CD4-positive, alpha-beta T cell (primary cell): ENCODE measurements around the gene GDF2. TPM values are rescaled to one million over a fixed set of nuclear protein-coding genes. Genes with fewer than 3 reads are reported as not detected.

Experiments
- ATAC-seq: fragments of 200-7000 bp; cut with Tn5 transposase; one replicate; pipeline ENCODE4 v1.10.0; 2022; ENCODE audit warnings: mild to moderate bottlenecking; ENCODE audit not compliant: poor library complexity
- CTCF ChIA-PET: fragments of 350-600 bp; sonication (Branson Sonifier 250); formaldehyde crosslinking; loops from one replicate; lab custom pipeline; 2021; ENCODE audit warnings: antibody characterized with exemption, inconsistent platforms; lab: Charles Lee
- POLR2A ChIA-PET: fragments of 350-600 bp; sonication (Branson Sonifier 250); formaldehyde crosslinking; loops from one replicate; lab custom pipeline; 2021; ENCODE audit warnings: antibody characterized with exemption, inconsistent platforms; lab: Charles Lee
- DNase-seq, 14 experiments: peaks; one replicate each; pipeline ENCODE4 v3.0.0-alpha.2; 2013 to 2020; ENCODE audit warnings: mixed read lengths in 2 of 14
- H3K27ac ChIP-seq, 2 donors: one replicate each; pipeline versions ENCODE4 v1.5.1 to v1.7.0; 2013; ENCODE audit warnings: low read length in 2 of 2, low read depth in 1 of 2, mild to moderate bottlenecking in 1 of 2
- H3K27me3 ChIP-seq, 2 experiments: 1 replicate in 1 of 2; 2 replicates in 1 of 2; pipeline versions ENCODE4 v1.6.1 to v1.7.0; 2013; ENCODE audit warnings: low read length in 2 of 2, control low read depth in 1 of 2, mild to moderate bottlenecking in 1 of 2, moderate library complexity in 1 of 2; ENCODE audit not compliant: insufficient read depth in 2 of 2, control insufficient read depth in 1 of 2
- H3K36me3 ChIP-seq: one replicate; pipeline ENCODE4 v1.6.1; 2013; ENCODE audit warnings: low read length, control low read depth; ENCODE audit not compliant: insufficient read depth
- H3K4me1 ChIP-seq: one replicate; pipeline ENCODE4 v1.6.1; 2013; ENCODE audit warnings: low read length, control low read depth; ENCODE audit not compliant: insufficient read depth
- H3K4me3 ChIP-seq: one replicate; pipeline ENCODE4 v1.5.1; 2013; ENCODE audit warnings: mild to moderate bottlenecking, low read length, moderate library complexity
- H3K9me3 ChIP-seq, 2 experiments: 1 replicate in 1 of 2; 2 replicates in 1 of 2; pipeline versions ENCODE4 v1.6.1 to v1.7.0; 2013; ENCODE audit warnings: low read length in 2 of 2, mild to moderate bottlenecking in 2 of 2, control low read depth in 1 of 2, moderate library complexity in 1 of 2; ENCODE audit not compliant: control insufficient read depth in 1 of 2, insufficient read depth in 1 of 2
- H3K27ac Mint-ChIP-seq: one replicate; pipeline ENCODE4 v1.8.0; 2020; ENCODE audit warnings: mixed read lengths
- H3K27me3 Mint-ChIP-seq: one replicate; pipeline ENCODE4 v1.8.0; 2021; ENCODE audit warnings: mixed read lengths
- H3K36me3 Mint-ChIP-seq: one replicate; pipeline ENCODE4 v1.8.0; 2021; ENCODE audit warnings: low read depth, mixed read lengths
- H3K4me1 Mint-ChIP-seq: one replicate; pipeline ENCODE4 v1.8.0; 2021; ENCODE audit warnings: low read depth, mixed read lengths
- H3K4me3 Mint-ChIP-seq: one replicate; pipeline ENCODE4 v1.8.0; 2020; ENCODE audit warnings: mild to moderate bottlenecking, mixed read lengths
- H3K9me3 Mint-ChIP-seq: one replicate; pipeline ENCODE4 v1.8.0; 2020; ENCODE audit warnings: mixed read lengths
- intact Hi-C, 2 experiments: fragments of 100-400 bp; cut with DNase I in 1 of 2; cut with micrococcal nuclease in 1 of 2; formaldehyde crosslinking; loops; one replicate each; pipeline versions ENCODE4 v1.15.1 to v1.9.0; 2023 to 2025; cut with DNase I, micrococcal nuclease
- total RNA-seq, 174 experiments: library from RNA in 2 of 174; stranded (reverse) in 2 of 174; gene quantifications; one replicate each; pipeline ENCODE4 v1.2.3 and lab custom pipeline; 2021 to 2026
- TF ChIP-seq, protein P1 (sequence below): fragments of 200-600 bp; IDR thresholded peaks from one replicate; pipeline ENCODE4 v1.8.0; 2022; ENCODE audit warnings: antibody characterized with exemption, mild to moderate bottlenecking

GDF2 gene
- total RNA-seq, 2 experiments from 2014 or later, result not detected

DNA sequence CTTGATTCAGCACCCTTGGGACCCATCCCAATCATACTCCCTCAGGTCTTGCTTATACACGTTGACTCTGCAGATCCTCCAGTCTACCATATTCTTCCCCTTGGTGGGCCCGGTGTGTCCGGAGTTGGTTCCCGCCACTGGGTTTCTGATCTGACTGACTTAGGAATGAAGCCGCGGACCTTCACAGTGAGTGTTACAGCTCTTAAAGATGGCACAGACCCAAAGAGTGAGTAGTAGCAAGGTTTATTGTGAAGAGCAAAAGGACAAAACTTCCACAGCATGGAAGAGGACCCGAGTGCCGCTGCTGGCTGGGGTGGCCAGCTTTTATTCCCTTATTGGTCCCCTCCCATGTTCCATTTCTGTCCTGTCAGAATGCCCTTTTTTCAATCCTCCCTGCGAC lies 28.2 kb upstream of the GDF2 start:
- ChIA-PET POLR2A (no interaction called here), CTCF (interaction anchor here (1.6 kb wide), 1 partner anchor 246 kb away, joined by 3 read pairs; no protein-coding TSS in a partner anchor)
- Mint-ChIP-seq H3K36me3 (no peaks in the 10 kb centered on the region), H3K4me3 (no peak overlapping the region), H3K4me1 (peaks cover under 1% of the 10 kb centered on the region), H3K27ac (no peak overlapping the region), H3K9me3 (no peaks in the 10 kb centered on the region), H3K27me3 (peaks cover under 1% of the 10 kb centered on the region)
- no peak for ATAC-seq
- DNase-seq, result no peak
- Histone ChIP-seq H3K27me3 (no peaks in the 10 kb centered on the region), H3K4me1 (no peaks in the 10 kb centered on the region), H3K9me3 (no peaks in the 10 kb centered on the region), H3K36me3 (no peaks in the 10 kb centered on the region), H3K4me3 (no peak overlapping the region), H3K27ac (no peak overlapping the region)
- TF ChIP-seq, protein P1, sequence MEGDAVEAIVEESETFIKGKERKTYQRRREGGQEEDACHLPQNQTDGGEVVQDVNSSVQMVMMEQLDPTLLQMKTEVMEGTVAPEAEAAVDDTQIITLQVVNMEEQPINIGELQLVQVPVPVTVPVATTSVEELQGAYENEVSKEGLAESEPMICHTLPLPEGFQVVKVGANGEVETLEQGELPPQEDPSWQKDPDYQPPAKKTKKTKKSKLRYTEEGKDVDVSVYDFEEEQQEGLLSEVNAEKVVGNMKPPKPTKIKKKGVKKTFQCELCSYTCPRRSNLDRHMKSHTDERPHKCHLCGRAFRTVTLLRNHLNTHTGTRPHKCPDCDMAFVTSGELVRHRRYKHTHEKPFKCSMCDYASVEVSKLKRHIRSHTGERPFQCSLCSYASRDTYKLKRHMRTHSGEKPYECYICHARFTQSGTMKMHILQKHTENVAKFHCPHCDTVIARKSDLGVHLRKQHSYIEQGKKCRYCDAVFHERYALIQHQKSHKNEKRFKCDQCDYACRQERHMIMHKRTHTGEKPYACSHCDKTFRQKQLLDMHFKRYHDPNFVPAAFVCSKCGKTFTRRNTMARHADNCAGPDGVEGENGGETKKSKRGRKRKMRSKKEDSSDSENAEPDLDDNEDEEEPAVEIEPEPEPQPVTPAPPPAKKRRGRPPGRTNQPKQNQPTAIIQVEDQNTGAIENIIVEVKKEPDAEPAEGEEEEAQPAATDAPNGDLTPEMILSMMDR, result no peak
- intact Hi-C loops, result no loop called here

DNA sequence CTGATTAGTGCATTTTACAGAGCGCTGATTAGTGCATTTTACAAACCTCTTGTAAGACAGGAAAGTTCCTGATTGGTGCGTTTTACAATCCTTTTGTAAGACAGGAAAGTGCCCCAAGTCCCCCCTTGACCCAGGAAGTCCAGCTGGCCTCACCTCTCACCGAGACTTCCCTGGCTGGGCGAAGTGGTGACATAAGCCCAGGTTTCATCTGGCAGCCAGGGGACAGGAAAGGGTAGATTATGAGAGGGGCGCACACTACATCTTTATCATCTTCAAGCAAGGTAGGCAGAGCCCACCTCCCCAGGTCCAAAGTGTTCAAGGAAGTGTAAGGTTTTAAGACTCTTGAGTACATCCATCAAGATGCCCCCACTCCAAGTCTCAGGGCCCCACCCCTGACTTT lies 27.8 kb upstream of the GDF2 start:
- no peak for DNase-seq
- Mint-ChIP-seq H3K36me3 (no peaks in the 10 kb centered on the region), H3K9me3 (no peaks in the 10 kb centered on the region), H3K4me1 (peaks cover 5% of the 10 kb centered on the region), H3K27me3 (peaks cover 5% of the 10 kb centered on the region), H3K4me3 (no peak overlapping the region), H3K27ac (no peak overlapping the region)
- intact Hi-C loops, result no loop called here
- ChIA-PET POLR2A (no interaction called here), CTCF (no interaction called here)
- ATAC-seq, result no peak
- Histone ChIP-seq H3K36me3 (no peaks in the 10 kb centered on the region), H3K9me3 (no peaks in the 10 kb centered on the region), H3K27ac (no peak overlapping the region), H3K4me1 (peaks cover 3% of the 10 kb centered on the region), H3K27me3 (no peaks in the 10 kb centered on the region), H3K4me3 (no peak overlapping the region)
- TF ChIP-seq, protein P1, result no peak

DNA sequence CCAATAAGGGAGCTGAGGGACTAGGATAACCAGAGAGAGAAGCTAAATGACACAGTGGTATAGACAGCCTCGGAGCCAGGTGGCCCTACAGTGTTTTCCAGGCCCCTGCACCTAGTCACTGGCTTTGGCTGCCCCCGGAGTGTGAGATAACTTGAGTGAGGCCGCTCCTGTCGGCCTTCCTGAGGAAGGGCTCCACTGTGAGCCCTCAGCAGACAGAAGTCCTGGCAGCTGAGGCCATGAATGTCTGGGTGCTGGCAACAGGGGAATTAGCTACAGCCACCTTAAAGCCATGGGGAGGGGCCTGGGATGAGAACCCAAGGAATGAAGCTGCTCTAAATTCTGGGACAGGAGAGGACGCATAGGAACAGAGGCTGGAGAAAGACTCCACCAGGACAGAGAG lies 26.8 kb upstream of the GDF2 start:
- Mint-ChIP-seq H3K4me3 (no peak overlapping the region), H3K27me3 (peaks cover 7% of the 10 kb centered on the region), H3K4me1 (peaks cover 9% of the 10 kb centered on the region), H3K27ac (no peak overlapping the region), H3K36me3 (no peaks in the 10 kb centered on the region), H3K9me3 (no peaks in the 10 kb centered on the region)
- H3K4me3 ChIP-seq, result no peak overlapping the region
- POLR2A ChIA-PET, result interaction anchor here (1.1 kb wide), 1 partner anchor 35 kb away, joined by 3 read pairs; no protein-coding TSS in a partner anchor
- intact Hi-C loops, result no loop called here
- H3K36me3 ChIP-seq, result no peaks in the 10 kb centered on the region
- no peaks in the 10 kb centered on the region for H3K9me3 ChIP-seq
- CTCF ChIA-PET, result no interaction called here
- ATAC-seq (no peak), DNase-seq (no peak)
- H3K27me3 ChIP-seq, result no peaks in the 10 kb centered on the region
- TF ChIP-seq, protein P1, result no peak
- H3K4me1 ChIP-seq, result peaks cover 7% of the 10 kb centered on the region
- H3K27ac ChIP-seq, result no peak overlapping the region
